ENCODE data around the gene SPSB1. TPM values are rescaled to one million over a fixed set of nuclear protein-coding genes. Genes with fewer than 3 reads are reported as not detected.

Gene SPSB1
- total and polyA plus RNA-seq, 2 experiments from 2014 or later = 2.4 to 6.8 TPM

DNA sequence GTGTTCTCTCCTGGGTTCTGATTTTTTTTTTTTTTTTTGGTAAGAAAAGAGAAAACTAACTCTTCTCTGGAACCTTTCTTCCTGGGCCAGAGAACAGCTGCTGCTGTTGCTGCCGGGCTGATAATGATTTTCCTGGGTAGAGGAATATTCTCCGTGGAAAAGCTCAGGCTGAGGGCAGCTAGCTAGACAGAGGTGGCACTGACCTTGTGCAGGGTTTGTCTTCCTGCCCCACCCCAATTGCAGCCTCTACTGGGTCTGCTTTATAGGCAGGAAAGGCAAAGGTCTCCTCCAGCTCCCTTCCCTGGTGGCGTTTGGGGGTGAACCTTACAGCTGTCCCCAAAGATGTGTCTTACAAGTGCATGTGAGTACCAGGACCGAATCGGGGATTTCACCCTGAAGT lies 79.3 kb downstream of the SPSB1 start:
- Mint-ChIP-seq H3K27me3 (ENCODE audit: insufficient read depth, low read depth, poor library complexity) (peaks cover 7% of the 10 kb centered on the region), H3K27ac (no peak overlapping the region), H3K4me1 (peaks cover 14% of the 10 kb centered on the region), H3K4me3 (no peak overlapping the region), H3K36me3 (ENCODE audit: low read depth) (no peaks in the 10 kb centered on the region), H3K9me3 (no peaks in the 10 kb centered on the region)
- ATAC-seq (no peak), DNase-seq (ENCODE audit: low spot score) (no peak)
- Histone ChIP-seq H3K4me2 (no peak overlapping the region), H2AFZ (no peak overlapping the region), H3K27ac (ENCODE audit: low read depth) (no peak overlapping the region), H3K79me2 (replicated peaks; ENCODE audit: insufficient read depth) (no peaks in the 10 kb centered on the region), H3K27me3 (ENCODE audit: insufficient read depth) (no peaks in the 10 kb centered on the region), H3F3A (replicated peaks; ENCODE audit: low read depth) (no peaks in the 10 kb centered on the region), H3K36me3 (ENCODE audit: insufficient read depth) (no peaks in the 10 kb centered on the region), H3K4me1 (ENCODE audit: insufficient read depth) (no peaks in the 10 kb centered on the region), H3K9me2 (ENCODE audit: insufficient read depth) (no peaks in the 10 kb centered on the region), H3K4me3 (no peak overlapping the region), H4K20me1 (replicated peaks; ENCODE audit: insufficient read depth) (no peaks in the 10 kb centered on the region)
- no peak for TF ChIP-seq EZH2phosphoT487 (IDR thresholded peaks at IDR 0.05; ENCODE audit: unreplicated experiment)
- TF ChIP-seq, protein P1, sequence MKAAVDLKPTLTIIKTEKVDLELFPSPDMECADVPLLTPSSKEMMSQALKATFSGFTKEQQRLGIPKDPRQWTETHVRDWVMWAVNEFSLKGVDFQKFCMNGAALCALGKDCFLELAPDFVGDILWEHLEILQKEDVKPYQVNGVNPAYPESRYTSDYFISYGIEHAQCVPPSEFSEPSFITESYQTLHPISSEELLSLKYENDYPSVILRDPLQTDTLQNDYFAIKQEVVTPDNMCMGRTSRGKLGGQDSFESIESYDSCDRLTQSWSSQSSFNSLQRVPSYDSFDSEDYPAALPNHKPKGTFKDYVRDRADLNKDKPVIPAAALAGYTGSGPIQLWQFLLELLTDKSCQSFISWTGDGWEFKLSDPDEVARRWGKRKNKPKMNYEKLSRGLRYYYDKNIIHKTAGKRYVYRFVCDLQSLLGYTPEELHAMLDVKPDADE (IDR thresholded peaks at IDR 0.05) = no peak
- TF ChIP-seq JUNB (IDR thresholded peaks at IDR 0.05; ENCODE audit: unreplicated experiment) = no peak
- no peak for TF ChIP-seq POLR2AphosphoS5 (IDR thresholded peaks at IDR 0.05; ENCODE audit: low read depth)
- TF ChIP-seq CREB1 (CRISPR knock-in tag; IDR thresholded peaks at IDR 0.05; ENCODE audit: low read depth) = no peak
- no peak for TF ChIP-seq STAT1 (IDR thresholded peaks at IDR 0.05; ENCODE audit: unreplicated experiment)
- TF ChIP-seq NANOG (IDR thresholded peaks at IDR 0.05; ENCODE audit: borderline replicate concordance) = no peak
- TF ChIP-seq ZNF331 (CRISPR knock-in tag; IDR thresholded peaks at IDR 0.05; ENCODE audit: low read depth) = no peak
- no peak for TF ChIP-seq EZH2 (IDR thresholded peaks at IDR 0.05; ENCODE audit: low read depth, unreplicated experiment)
- TF ChIP-seq ZNF462 (CRISPR knock-in tag; IDR thresholded peaks at IDR 0.05) = no peak
- TF ChIP-seq ZNF114 (CRISPR knock-in tag; IDR thresholded peaks at IDR 0.05) = no peak
- no peak for TF ChIP-seq CTCF (conservative IDR thresholded peaks at IDR 0.05; ENCODE audit: low read depth in 2 of 2)
- TF ChIP-seq, protein P2, sequence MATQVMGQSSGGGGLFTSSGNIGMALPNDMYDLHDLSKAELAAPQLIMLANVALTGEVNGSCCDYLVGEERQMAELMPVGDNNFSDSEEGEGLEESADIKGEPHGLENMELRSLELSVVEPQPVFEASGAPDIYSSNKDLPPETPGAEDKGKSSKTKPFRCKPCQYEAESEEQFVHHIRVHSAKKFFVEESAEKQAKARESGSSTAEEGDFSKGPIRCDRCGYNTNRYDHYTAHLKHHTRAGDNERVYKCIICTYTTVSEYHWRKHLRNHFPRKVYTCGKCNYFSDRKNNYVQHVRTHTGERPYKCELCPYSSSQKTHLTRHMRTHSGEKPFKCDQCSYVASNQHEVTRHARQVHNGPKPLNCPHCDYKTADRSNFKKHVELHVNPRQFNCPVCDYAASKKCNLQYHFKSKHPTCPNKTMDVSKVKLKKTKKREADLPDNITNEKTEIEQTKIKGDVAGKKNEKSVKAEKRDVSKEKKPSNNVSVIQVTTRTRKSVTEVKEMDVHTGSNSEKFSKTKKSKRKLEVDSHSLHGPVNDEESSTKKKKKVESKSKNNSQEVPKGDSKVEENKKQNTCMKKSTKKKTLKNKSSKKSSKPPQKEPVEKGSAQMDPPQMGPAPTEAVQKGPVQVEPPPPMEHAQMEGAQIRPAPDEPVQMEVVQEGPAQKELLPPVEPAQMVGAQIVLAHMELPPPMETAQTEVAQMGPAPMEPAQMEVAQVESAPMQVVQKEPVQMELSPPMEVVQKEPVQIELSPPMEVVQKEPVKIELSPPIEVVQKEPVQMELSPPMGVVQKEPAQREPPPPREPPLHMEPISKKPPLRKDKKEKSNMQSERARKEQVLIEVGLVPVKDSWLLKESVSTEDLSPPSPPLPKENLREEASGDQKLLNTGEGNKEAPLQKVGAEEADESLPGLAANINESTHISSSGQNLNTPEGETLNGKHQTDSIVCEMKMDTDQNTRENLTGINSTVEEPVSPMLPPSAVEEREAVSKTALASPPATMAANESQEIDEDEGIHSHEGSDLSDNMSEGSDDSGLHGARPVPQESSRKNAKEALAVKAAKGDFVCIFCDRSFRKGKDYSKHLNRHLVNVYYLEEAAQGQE (IDR thresholded peaks at IDR 0.05; ENCODE audit: unreplicated experiment) = no peak

Measured in GM23338 (cell line).